Thyroid gland (tissue), 4 donors: Measurements from ENCODE around the gene SNAPC3.

ENCODE experiments used
- CTCF ChIP-seq, 6 experiments: fragments of 200-600 bp in 3 of 6; fragments of 450-650 bp in 3 of 6; sonication (generic) in 3 of 6; IDR thresholded peaks; one replicate each; pipeline ENCODE4 v1.5.1; 2016 to 2019; ENCODE audit warnings: antibody characterized with exemption in 6 of 6, mild to moderate bottlenecking in 2 of 6, inconsistent platforms in 1 of 6, moderate library complexity in 1 of 6
- POLR2A ChIP-seq, 2 donors: fragments of 450-650 bp; IDR thresholded peaks; one replicate each; pipeline ENCODE4 v1.6.1; 2017; ENCODE audit warnings: antibody characterized with exemption in 2 of 2, mild to moderate bottlenecking in 2 of 2, moderate library complexity in 1 of 2

GRCh38 chr9:15491950-15492349 lies 69.3 kb downstream of the SNAPC3 start:
- TF ChIP-seq CTCF (IDR thresholded peaks at IDR 0.05) (no peak), POLR2A (IDR thresholded peaks at IDR 0.05) (no peak)
